Right ventricle myocardium inferior (tissue), 1 donor: ENCODE data around the gene FUT3. TPM values are rescaled to one million over a fixed set of nuclear protein-coding genes. Genes with fewer than 3 reads are reported as not detected.
A peak's percentile ranks its signal among the peaks of the same experiment; 100 is the strongest.

Source experiments
- ATAC-seq: fragments of 200-7000 bp; cut with Tn5 transposase; one replicate; pipeline ENCODE4 v1.9.1; 2020; ENCODE audit warnings: mild to moderate bottlenecking, moderate library complexity
- DNase-seq: peaks from one replicate; pipeline ENCODE4 v3.0.0; 2021; ENCODE audit errors: missing footprints
- intact Hi-C: fragments of 100-400 bp; cut with DNase I; formaldehyde crosslinking; loops from one replicate; pipeline ENCODE4 v1.11.0; 2022
- long read RNA-seq: library from polyadenylated mRNA; unstranded; transcript quantifications from one replicate; pipeline ENCODE4 v2.0.0, GENCODE V29; 2021
- total RNA-seq: library from RNA; stranded (reverse); fragmentation: NEBNext Ultra II Directional; extraction: Animal tissue kit (Norgen Biotek cat#: 25700); gene quantifications from one replicate; pipeline ENCODE4 v1.2.1, GENCODE V29; 2021
- donor health status: DM: no; HTN: yes; CAD: no; lungs with severe emphysema.

FUT3 gene
- not detected for total RNA-seq
- long read RNA-seq = 0 reads

GRCh38 chr19:5851302-5851701 lies at the start of gene FUT3:
Gene FUT3 (minus strand): TSS chr19:5851449.
- DNase-seq (no peak), ATAC-seq (no peak)
- intact Hi-C loops = no loop called here

- ATAC-seq (no peak), DNase-seq (no peak)
- intact Hi-C loops = loop anchor here (5.0 kb wide), 1 partner anchor 66 kb away; no protein-coding TSS in a partner anchor
These were observed 49.7 kb upstream of the FUT3 start for GRCh38 chr19:5900976-5901375.

- DNase-seq (no peak), ATAC-seq (no peak)
- intact Hi-C loops = loop anchor here (5.0 kb wide), 1 partner anchor 67 kb away; no protein-coding TSS in a partner anchor
These were observed 48.7 kb upstream of the FUT3 start for GRCh38 chr19:5899728-5900526.

DNA sequence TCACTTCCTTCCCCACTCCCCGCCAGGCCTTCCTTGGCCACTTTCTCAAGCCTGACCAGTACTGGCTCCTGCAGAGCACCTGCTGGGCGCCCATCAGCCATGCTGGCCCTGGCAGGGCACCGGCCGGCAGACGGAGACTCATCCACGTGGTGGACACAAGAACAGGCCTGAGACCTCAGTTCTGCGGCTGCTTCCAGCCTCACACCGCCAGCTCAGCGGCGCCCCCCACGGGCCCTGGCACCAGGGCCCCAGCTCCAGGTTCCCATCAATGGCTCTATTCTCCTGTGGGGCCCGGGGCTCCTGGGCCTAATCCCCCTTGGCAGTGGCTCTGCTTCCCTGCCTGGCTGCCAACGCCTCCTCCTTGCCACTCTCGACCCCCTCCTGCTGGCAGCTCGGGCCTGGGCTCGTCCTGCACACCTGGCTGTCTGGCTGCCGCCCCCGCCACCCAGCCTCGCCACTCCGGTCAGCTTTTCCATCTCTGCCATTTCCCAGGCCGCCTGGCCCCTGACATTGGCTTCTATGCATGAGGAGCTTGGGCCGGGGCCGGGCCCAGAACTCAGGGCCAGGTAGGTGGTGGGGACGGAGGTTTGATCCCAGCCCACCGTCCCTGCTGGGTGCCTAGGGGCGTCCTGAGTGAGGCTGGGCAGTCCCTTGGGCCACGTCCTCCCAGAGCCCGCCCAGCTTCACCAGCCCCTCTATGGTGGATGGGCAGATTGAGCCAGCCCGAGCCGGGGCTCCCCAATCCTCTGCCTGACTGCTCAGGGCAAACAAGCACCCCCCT lies 46.1 kb upstream of the FUT3 start:
- DNase-seq = no peak
- intact Hi-C loops = no loop called here
- ATAC-seq = no peak

- no peak for ATAC-seq
These were observed 45.3 kb upstream of the FUT3 start for GRCh38 chr19:5896365-5897076.

GRCh38 chr19:5895890-5896289 lies 44.6 kb upstream of the FUT3 start:
- no peak for ATAC-seq
- DNase-seq = no peak
- intact Hi-C loops = loop anchor here (2.0 kb wide), 1 partner anchor 67 kb away; no protein-coding TSS in a partner anchor

More at GRCh38 chr19:5896365-5897076, 45.3 kb upstream of the FUT3 start:
- intact Hi-C loops = no loop called here
- DNase-seq = no peak

DNA sequence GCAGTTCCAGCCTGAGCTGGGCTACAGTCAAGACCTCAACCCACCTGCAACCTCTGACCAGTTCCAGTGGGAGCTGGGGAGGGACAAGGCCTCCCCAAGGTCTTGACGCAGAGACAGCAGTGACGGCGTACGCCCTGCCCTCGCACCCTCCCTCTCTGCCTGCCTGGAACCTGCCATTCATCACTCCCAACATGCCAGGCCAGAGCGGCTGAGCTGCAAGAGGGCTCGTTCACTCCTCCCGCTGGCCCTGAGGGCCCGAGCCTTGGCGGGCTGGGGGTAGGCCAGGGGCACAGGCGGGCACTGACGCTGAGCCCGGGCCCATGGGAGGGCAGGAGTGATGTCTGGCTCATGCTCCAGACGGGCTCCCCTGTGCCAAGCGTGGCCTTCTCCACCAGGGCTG lies 44.2 kb upstream of the FUT3 start:
- ATAC-seq (peak; percentile 25), DNase-seq (no peak)
- intact Hi-C loops = loop anchor here (2.0 kb wide), 1 partner anchor 67 kb away; no protein-coding TSS in a partner anchor

- ATAC-seq = peak; percentile 4
- no peak for DNase-seq
- intact Hi-C loops = loop anchor here (2.0 kb wide), 1 partner anchor 66 kb away; no protein-coding TSS in a partner anchor
These were observed 43.6 kb upstream of the FUT3 start for GRCh38 chr19:5894704-5895349.

GRCh38 chr19:5893907-5894703 lies 42.9 kb upstream of the FUT3 start:
- DNase-seq (no peak), ATAC-seq (peak; percentile 49)
- intact Hi-C loops = loop anchor here (2.0 kb wide), 1 partner anchor 65 kb away; no protein-coding TSS in a partner anchor

DNA sequence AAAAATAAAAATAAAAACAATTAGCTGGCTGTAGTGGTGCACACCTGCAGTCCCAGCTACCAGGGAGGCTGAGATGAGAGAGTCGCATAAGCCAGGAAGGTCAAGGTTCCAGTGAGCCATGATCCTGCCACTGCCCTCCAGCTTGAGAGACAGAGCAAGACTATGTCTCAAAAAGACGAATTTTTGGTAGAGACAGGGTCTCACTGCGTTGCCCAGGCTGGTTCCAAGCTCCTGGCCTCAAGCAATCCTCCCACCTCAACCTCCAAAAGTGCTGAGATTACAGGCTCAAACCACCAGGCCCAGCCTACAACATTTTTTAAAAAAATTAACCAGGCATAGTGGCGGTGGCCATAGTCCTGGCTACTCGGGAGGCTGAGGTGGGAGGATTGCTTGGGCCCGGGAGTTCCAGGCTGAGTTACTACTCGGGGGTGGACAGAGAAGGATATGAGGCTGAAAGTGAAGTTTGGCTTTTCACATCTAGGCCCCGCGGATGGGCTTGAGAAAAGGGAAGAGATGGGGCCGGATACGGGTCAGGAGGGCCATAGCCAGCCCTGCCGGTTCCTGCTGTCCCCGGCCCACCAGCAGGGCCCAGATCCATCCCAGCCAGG lies 42.2 kb upstream of the FUT3 start:
- DNase-seq = no peak
- no peak for ATAC-seq
- intact Hi-C loops = no loop called here

DNA sequence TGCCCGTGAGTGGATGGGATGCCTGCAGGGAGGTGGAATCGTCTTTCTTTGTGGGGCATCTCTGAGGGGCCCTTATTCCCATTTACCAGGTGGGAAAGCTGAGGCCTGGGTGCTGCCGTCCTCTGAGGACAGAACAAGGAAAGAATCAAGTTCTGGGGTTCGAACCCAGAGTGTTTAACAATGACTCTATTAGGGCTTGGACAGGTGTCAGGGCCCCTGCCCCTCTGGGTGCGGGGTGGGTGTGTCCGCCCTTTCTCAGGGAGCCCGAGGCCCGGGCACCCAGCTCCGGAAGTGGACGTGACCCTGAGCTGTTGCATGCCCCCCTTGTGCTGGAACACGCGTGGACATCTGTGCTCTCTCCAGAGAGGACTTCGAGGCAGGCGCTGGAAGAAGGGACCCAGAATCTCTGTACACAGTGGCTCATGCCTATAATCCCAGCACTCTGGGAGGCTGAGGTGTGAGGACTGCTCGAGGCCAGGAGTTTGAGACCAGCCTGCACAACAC lies 41.6 kb upstream of the FUT3 start:
- ATAC-seq = no peak
- DNase-seq = no peak
- intact Hi-C loops = loop anchor here (1.0 kb wide), 1 partner anchor 89 kb away; no protein-coding TSS in a partner anchor

DNA sequence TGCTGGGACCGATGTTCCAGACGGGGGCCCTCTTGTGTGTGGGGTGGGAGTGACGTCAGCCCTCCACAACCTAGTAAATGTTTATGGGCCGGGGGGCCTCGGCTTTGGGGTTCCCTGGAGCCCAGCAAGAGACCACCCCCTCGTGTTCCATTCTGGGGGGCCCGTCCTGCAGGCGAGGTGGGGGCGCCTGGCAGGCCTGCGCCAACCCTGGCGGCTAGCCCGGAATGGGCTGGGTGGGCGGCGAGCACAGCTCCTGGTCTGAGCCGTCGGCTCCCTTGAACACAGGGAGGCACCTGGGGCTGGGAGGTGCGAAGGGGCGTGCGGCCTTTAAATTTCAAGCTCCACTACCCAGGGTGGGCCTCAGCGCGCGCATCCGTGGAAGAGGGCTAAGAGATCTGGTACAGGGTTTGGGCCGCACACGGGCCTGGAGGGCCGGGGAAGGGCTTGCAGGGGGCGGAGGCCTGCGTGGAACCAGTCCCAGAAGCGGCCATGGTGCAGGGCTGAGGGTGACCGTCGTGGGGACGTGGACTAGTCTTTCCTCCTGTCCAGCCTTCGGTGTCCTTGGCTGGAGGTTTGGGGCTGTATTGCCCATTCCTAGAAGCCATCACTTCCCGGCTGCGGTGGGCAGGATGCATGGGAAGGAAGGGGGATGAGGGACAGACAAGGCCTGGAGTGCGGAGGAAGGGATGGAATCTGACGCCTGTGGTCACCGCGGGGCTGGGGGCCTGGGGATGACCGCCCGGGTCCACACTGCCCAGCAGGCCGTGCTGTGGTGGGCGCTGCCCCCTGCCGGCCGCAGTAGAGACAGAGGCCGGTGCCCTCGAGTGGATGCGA lies 40.9 kb upstream of the FUT3 start:
- DNase-seq (no peak), ATAC-seq (peak; percentile 61)
- intact Hi-C loops = loop anchor here (1.0 kb wide), 1 partner anchor 88 kb away; no protein-coding TSS in a partner anchor

GRCh38 chr19:5891572-5891937 lies 40.3 kb upstream of the FUT3 start:
- no peak for DNase-seq
- intact Hi-C loops = no loop called here

GRCh38 chr19:5890099-5890498 lies 38.9 kb upstream of the FUT3 start:
- DNase-seq = no peak
- intact Hi-C loops = no loop called here
- no peak for ATAC-seq

More at GRCh38 chr19:5891572-5891937, 40.3 kb upstream of the FUT3 start:
- ATAC-seq = no peak

DNA sequence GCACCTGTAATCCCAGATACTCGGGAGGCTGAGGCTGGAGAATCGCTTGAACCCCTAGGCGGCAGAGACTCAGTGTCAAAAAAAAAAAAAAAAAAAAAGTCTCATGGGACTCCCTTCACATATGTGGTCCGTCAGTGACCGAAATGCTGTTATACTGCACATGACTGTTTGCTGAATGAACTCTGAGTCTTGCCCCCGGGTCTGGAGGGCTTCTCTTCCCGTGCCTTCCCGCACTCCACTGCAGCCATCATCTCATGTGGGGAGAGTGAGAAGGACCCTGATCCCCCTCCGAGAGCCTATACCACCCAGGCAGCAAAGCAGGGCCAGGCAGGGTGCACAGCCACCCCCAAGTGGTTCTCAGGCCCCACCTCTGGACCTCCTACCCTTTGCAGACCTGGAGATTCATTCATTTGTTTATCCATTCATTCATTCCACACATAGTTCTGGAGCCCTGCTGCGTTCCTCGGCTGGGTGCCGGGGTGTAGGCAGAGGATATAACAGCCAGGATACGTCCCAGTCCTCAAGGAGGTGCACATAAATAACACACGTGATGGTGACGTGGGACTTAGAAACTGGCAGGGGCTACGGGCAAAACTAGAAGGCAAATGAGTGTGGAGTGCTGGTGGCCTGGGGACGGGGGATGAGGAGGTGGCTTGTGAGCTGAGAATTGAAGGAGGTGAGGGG lies 38.2 kb upstream of the FUT3 start:
- DNase-seq (no peak), ATAC-seq (no peak)
- intact Hi-C loops = no loop called here
